Activated CD8-positive, alpha-beta T cell treated with anti-CD3 and anti-CD28 coated beads, Interleukin-2, amount 10 ng/mL, durations not matched to agents 7 days and 5 days (primary cell): ENCODE measurements around the gene CCDC190. TPM values are rescaled to one million over a fixed set of nuclear protein-coding genes. Genes with fewer than 3 reads are reported as not detected.
"Not testable (repeated sequence)": the region's sequence is repeated elsewhere in the genome, so short reads cannot be mapped to it uniquely, and the experiment has no call there.

Source experiments
- ATAC-seq: fragments of 150-1000 bp; cut with Tn5 transposase; one replicate; pipeline ENCODE4 v1.10.0; 2021; ENCODE audit warnings: moderate library complexity
- CTCF ChIA-PET: fragments of 350-600 bp; sonication (Branson Sonifier 250); formaldehyde crosslinking; loops from one replicate; lab custom pipeline; 2021; ENCODE audit warnings: antibody characterized with exemption; lab: Charles Lee
- POLR2A ChIA-PET: fragments of 350-600 bp; sonication (Branson Sonifier 250); formaldehyde crosslinking; loops from one replicate; lab custom pipeline; 2021; ENCODE audit warnings: antibody characterized with exemption; lab: Charles Lee
- DNase-seq: peaks from one replicate; pipeline ENCODE4 v3.0.0-alpha.2; 2020
- H3K27ac Mint-ChIP-seq: one replicate; pipeline ENCODE4 v1.8.0; 2021; ENCODE audit warnings: mild to moderate bottlenecking, mixed read lengths
- H3K27me3 Mint-ChIP-seq: one replicate; pipeline ENCODE4 v1.8.0; 2021; ENCODE audit warnings: low read depth, mixed read lengths
- H3K36me3 Mint-ChIP-seq: one replicate; pipeline ENCODE4 v1.8.0; 2021; ENCODE audit warnings: low read depth, mixed read lengths
- H3K4me1 Mint-ChIP-seq: one replicate; pipeline ENCODE4 v1.8.0; 2021; ENCODE audit warnings: low read depth, mixed read lengths
- H3K4me3 Mint-ChIP-seq: one replicate; pipeline ENCODE4 v1.8.0; 2021; ENCODE audit warnings: mild to moderate bottlenecking, mixed read lengths
- H3K9me3 Mint-ChIP-seq: one replicate; pipeline ENCODE4 v1.8.0; 2022; ENCODE audit warnings: mixed read lengths; ENCODE audit not compliant: insufficient read depth
- total RNA-seq, 2 experiments: library from RNA; stranded (reverse); gene quantifications; one replicate each; pipeline ENCODE4 v1.2.3, GENCODE V29; 2021

CCDC190 gene
- total RNA-seq, 2 experiments from 2014 or later: not detected

- Mint-ChIP-seq H3K4me3 (no peak overlapping the region), H3K27me3 (peaks cover 11% of the 10 kb centered on the region), H3K9me3 (no peaks in the 10 kb centered on the region), H3K4me1 (no peaks in the 10 kb centered on the region), H3K27ac (no peak overlapping the region), H3K36me3 (no peaks in the 10 kb centered on the region)
- no peak for ATAC-seq
- no peak for DNase-seq
- CTCF ChIA-PET: no interaction called here
- POLR2A ChIA-PET: no interaction called here
These were observed 38.6 kb upstream of the CCDC190 start for GRCh38 chr1:162899422-162900146.

- Mint-ChIP-seq H3K36me3 (no peaks in the 10 kb centered on the region), H3K4me1 (peaks cover 3% of the 10 kb centered on the region), H3K27me3 (peaks cover 9% of the 10 kb centered on the region), H3K4me3 (no peak overlapping the region), H3K9me3 (no peaks in the 10 kb centered on the region), H3K27ac (no peak overlapping the region)
- ATAC-seq: no peak
- CTCF ChIA-PET: no interaction called here
- DNase-seq: no peak
- POLR2A ChIA-PET: no interaction called here
These were observed 32.6 kb upstream of the CCDC190 start for GRCh38 chr1:162893612-162893908.

- ATAC-seq (no peak), DNase-seq (no peak)
- H3K4me1 Mint-ChIP-seq: peaks cover 3% of the 10 kb centered on the region
- H3K9me3 Mint-ChIP-seq: no peaks in the 10 kb centered on the region
- no peaks in the 10 kb centered on the region for H3K36me3 Mint-ChIP-seq
- no peak overlapping the region for H3K27ac Mint-ChIP-seq
- ChIA-PET POLR2A (no interaction called here), CTCF (no interaction called here)
- peaks cover 9% of the 10 kb centered on the region for H3K27me3 Mint-ChIP-seq
- H3K4me3 Mint-ChIP-seq: no peak overlapping the region
These were observed 32.1 kb upstream of the CCDC190 start for GRCh38 chr1:162892906-162893611.

GRCh38 chr1:162889989-162890388, 29.0 kb upstream of the CCDC190 start:
- Mint-ChIP-seq H3K4me1 (peaks cover 3% of the 10 kb centered on the region), H3K4me3 (no peak overlapping the region), H3K27ac (no peak overlapping the region), H3K36me3 (no peaks in the 10 kb centered on the region), H3K9me3 (no peaks in the 10 kb centered on the region), H3K27me3 (peaks cover 4% of the 10 kb centered on the region)
- ChIA-PET POLR2A (no interaction called here), CTCF (interaction anchor here (1.5 kb wide), 1 partner anchor 42 kb away, joined by 3 read pairs; no protein-coding TSS in a partner anchor)
- DNase-seq: no peak
- no peak for ATAC-seq

- DNase-seq (no peak), ATAC-seq (no peak)
- Mint-ChIP-seq H3K9me3 (no peaks in the 10 kb centered on the region), H3K4me3 (no peak overlapping the region), H3K27me3 (no peaks in the 10 kb centered on the region), H3K27ac (no peak overlapping the region), H3K36me3 (no peaks in the 10 kb centered on the region), H3K4me1 (no peaks in the 10 kb centered on the region)
- POLR2A ChIA-PET: no interaction called here
- CTCF ChIA-PET: no interaction called here
These were observed 25.7 kb upstream of the CCDC190 start for GRCh38 chr1:162886705-162887104.

GRCh38 chr1:162885265-162885664, 24.3 kb upstream of the CCDC190 start:
- POLR2A ChIA-PET: no interaction called here
- CTCF ChIA-PET: no interaction called here
- no peak for ATAC-seq
- H3K36me3 Mint-ChIP-seq: no peaks in the 10 kb centered on the region
- no peaks in the 10 kb centered on the region for H3K27me3 Mint-ChIP-seq
- no peaks in the 10 kb centered on the region for H3K4me1 Mint-ChIP-seq
- no peaks in the 10 kb centered on the region for H3K9me3 Mint-ChIP-seq
- DNase-seq: no peak
- no peak overlapping the region for H3K27ac Mint-ChIP-seq
- no peak overlapping the region for H3K4me3 Mint-ChIP-seq

- ATAC-seq (no peak), DNase-seq (no peak)
- Mint-ChIP-seq H3K36me3 (no peaks in the 10 kb centered on the region), H3K4me1 (no peaks in the 10 kb centered on the region), H3K27me3 (no peaks in the 10 kb centered on the region), H3K9me3 (no peaks in the 10 kb centered on the region), H3K4me3 (no peak overlapping the region), H3K27ac (no peak overlapping the region)
- ChIA-PET CTCF (no interaction called here), POLR2A (no interaction called here)
These were observed 23.9 kb upstream of the CCDC190 start for GRCh38 chr1:162884831-162885230.

- ATAC-seq (no peak), DNase-seq (no peak)
- peaks cover 10% of the 10 kb centered on the region for H3K27me3 Mint-ChIP-seq
- CTCF ChIA-PET: no interaction called here
- H3K4me1 Mint-ChIP-seq: no peaks in the 10 kb centered on the region
- no peak overlapping the region for H3K27ac Mint-ChIP-seq
- H3K36me3 Mint-ChIP-seq: no peaks in the 10 kb centered on the region
- POLR2A ChIA-PET: no interaction called here
- no peaks in the 10 kb centered on the region for H3K9me3 Mint-ChIP-seq
- H3K4me3 Mint-ChIP-seq: no peak overlapping the region
These were observed 21.3 kb upstream of the CCDC190 start for GRCh38 chr1:162882248-162882674.

- DNase-seq (no peak), ATAC-seq (no peak)
- ChIA-PET CTCF (no interaction called here), POLR2A (no interaction called here)
- H3K27ac Mint-ChIP-seq: no peak overlapping the region
- no peaks in the 10 kb centered on the region for H3K4me1 Mint-ChIP-seq
- H3K36me3 Mint-ChIP-seq: no peaks in the 10 kb centered on the region
- H3K4me3 Mint-ChIP-seq: no peak overlapping the region
- H3K9me3 Mint-ChIP-seq: no peaks in the 10 kb centered on the region
- H3K27me3 Mint-ChIP-seq: peaks cover 12% of the 10 kb centered on the region
These were observed 20.6 kb upstream of the CCDC190 start for GRCh38 chr1:162881590-162881989.

- H3K27ac Mint-ChIP-seq, H3K4me3 Mint-ChIP-seq, H3K4me1 Mint-ChIP-seq, DNase-seq, H3K9me3 Mint-ChIP-seq, CTCF ChIA-PET, POLR2A ChIA-PET, H3K36me3 Mint-ChIP-seq, ATAC-seq: not testable (repeated sequence)
- H3K27me3 Mint-ChIP-seq: peaks cover 14% of the 10 kb centered on the region
These were observed 19.6 kb upstream of the CCDC190 start for GRCh38 chr1:162880617-162881016.

GRCh38 chr1:162878000-162878596, 17.1 kb upstream of the CCDC190 start:
- no peaks in the 10 kb centered on the region for H3K4me1 Mint-ChIP-seq
- no peak overlapping the region for H3K4me3 Mint-ChIP-seq
- peaks cover 23% of the 10 kb centered on the region for H3K27me3 Mint-ChIP-seq
- no peaks in the 10 kb centered on the region for H3K36me3 Mint-ChIP-seq
- ChIA-PET POLR2A (no interaction called here), CTCF (interaction anchor here (0.7 to 2.4 kb wide), 5 partner anchors 24 to 437 kb away, joined by 3 to 7 read pairs (median 4); no protein-coding TSS in a partner anchor)
- ATAC-seq (no peak), DNase-seq (peak; percentile 37)
- H3K9me3 Mint-ChIP-seq: no peaks in the 10 kb centered on the region
- no peak overlapping the region for H3K27ac Mint-ChIP-seq

- H3K4me1 Mint-ChIP-seq: no peaks in the 10 kb centered on the region
These were observed 16.4 kb upstream of the CCDC190 start for GRCh38 chr1:162877412-162877811.

More at GRCh38 chr1:162877412-162877811, 16.4 kb upstream of the CCDC190 start:
- no peak for DNase-seq
- Mint-ChIP-seq H3K27me3 (peaks cover 25% of the 10 kb centered on the region), H3K27ac (no peak overlapping the region), H3K9me3 (no peaks in the 10 kb centered on the region), H3K4me3 (no peak overlapping the region), H3K36me3 (no peaks in the 10 kb centered on the region)
- ChIA-PET CTCF (interaction anchor here (2.4 kb wide), 1 partner anchor 438 kb away, joined by 7 read pairs; no protein-coding TSS in a partner anchor), POLR2A (no interaction called here)
- no peak for ATAC-seq
